Esophagus muscularis mucosa (tissue), 3 donors: ENCODE data around the gene TWIST1.

Experiments used
- CTCF ChIP-seq, 3 experiments: fragments of 200-600 bp in 2 of 3; fragments of 450-650 bp in 1 of 3; sonication (generic) in 2 of 3; IDR thresholded peaks; one replicate each; pipeline ENCODE4 v1.5.1; 2017 to 2019; ENCODE audit warnings: antibody characterized with exemption in 3 of 3, mild to moderate bottlenecking in 2 of 3, moderate library complexity in 1 of 3
- POLR2A ChIP-seq: fragments of 450-650 bp; IDR thresholded peaks from one replicate; pipeline ENCODE4 v1.6.1; 2017; ENCODE audit warnings: antibody characterized with exemption, moderate library complexity, mild to moderate bottlenecking, low read depth
- POLR2AphosphoS5 ChIP-seq, 2 donors: sonication (generic); formaldehyde crosslinking; IDR thresholded peaks; one replicate each; pipeline ENCODE4 v1.6.1; 2017; ENCODE audit warnings: antibody characterized with exemption in 2 of 2

- TF ChIP-seq POLR2AphosphoS5 (IDR thresholded peaks at IDR 0.05) = no peak
- TF ChIP-seq CTCF (IDR thresholded peaks at IDR 0.05) = no peak
- no peak for TF ChIP-seq POLR2A
Measured at GRCh38 chr7:19101472-19101871, 16.0 kb downstream of the TWIST1 start.
